GM19238 (cell line): ENCODE results near the gene PTPRM.

Experiments used
- DNase-seq: peaks from one replicate; pipeline ENCODE4 v3.0.0; 2011; ENCODE audit warnings: low spot score; ENCODE audit not compliant: insufficient read length

PTPRM gene

GRCh38 chr18:7990670-7991069, 423.6 kb downstream of the PTPRM start:
- DNase-seq, result no peak

GRCh38 chr18:8001711-8002301, 434.7 kb downstream of the PTPRM start:
- DNase-seq, result no peak

GRCh38 chr18:8003878-8004675, 437.0 kb downstream of the PTPRM start:
- no peak for DNase-seq

GRCh38 chr18:8004792-8005191, 437.7 kb downstream of the PTPRM start:
- no peak for DNase-seq

GRCh38 chr18:8005870-8006569, 438.9 kb downstream of the PTPRM start:
- DNase-seq, result no peak

GRCh38 chr18:8006979-8007378, 439.9 kb downstream of the PTPRM start:
- DNase-seq, result no peak

- DNase-seq, result no peak
Observed at GRCh38 chr18:8008033-8008432, 440.9 kb downstream of the PTPRM start.

- no peak for DNase-seq
Observed at GRCh38 chr18:8011361-8011760, 444.2 kb downstream of the PTPRM start.

- no peak for DNase-seq
Observed at GRCh38 chr18:8011906-8012305, 444.8 kb downstream of the PTPRM start.

GRCh38 chr18:8018701-8019331, 451.7 kb downstream of the PTPRM start:
- no peak for DNase-seq

GRCh38 chr18:8019600-8019999, 452.5 kb downstream of the PTPRM start:
- DNase-seq, result no peak

- DNase-seq, result no peak
Observed at GRCh38 chr18:8020132-8020846, 453.2 kb downstream of the PTPRM start.

GRCh38 chr18:8029061-8029460, 461.9 kb downstream of the PTPRM start:
- DNase-seq, result no peak

GRCh38 chr18:8029731-8030130, 462.6 kb downstream of the PTPRM start:
- DNase-seq, result no peak

GRCh38 chr18:8030201-8030600, 463.1 kb downstream of the PTPRM start:
- DNase-seq, result no peak

- no peak for DNase-seq
Observed at GRCh38 chr18:8031496-8031895, 464.4 kb downstream of the PTPRM start.

- no peak for DNase-seq
Observed at GRCh38 chr18:8034674-8035073, 467.6 kb downstream of the PTPRM start.

- DNase-seq, result no peak
Observed at GRCh38 chr18:8036551-8036950, 469.4 kb downstream of the PTPRM start.

GRCh38 chr18:8037296-8037695, 470.2 kb downstream of the PTPRM start:
- DNase-seq, result no peak

- no peak for DNase-seq
Observed at GRCh38 chr18:8040021-8040420, 472.9 kb downstream of the PTPRM start.

GRCh38 chr18:8041526-8042111, 474.5 kb downstream of the PTPRM start:
- DNase-seq, result no peak
